Stimulated activated CD8-positive, alpha-beta memory T cell treated with anti-CD3 and anti-CD28 coated beads, Interleukin-15, amount 100 ng/mL, for 1 hour (primary cell): ENCODE results near the gene GAMT.

Experiments
- DNase-seq: peaks from one replicate; pipeline ENCODE4 v3.0.0-alpha.2; 2020; ENCODE audit warnings: low read depth

GAMT gene

GRCh38 chr19:1384085-1384462 lies 17.3 kb downstream of the GAMT start:
- no peak for DNase-seq

DNA sequence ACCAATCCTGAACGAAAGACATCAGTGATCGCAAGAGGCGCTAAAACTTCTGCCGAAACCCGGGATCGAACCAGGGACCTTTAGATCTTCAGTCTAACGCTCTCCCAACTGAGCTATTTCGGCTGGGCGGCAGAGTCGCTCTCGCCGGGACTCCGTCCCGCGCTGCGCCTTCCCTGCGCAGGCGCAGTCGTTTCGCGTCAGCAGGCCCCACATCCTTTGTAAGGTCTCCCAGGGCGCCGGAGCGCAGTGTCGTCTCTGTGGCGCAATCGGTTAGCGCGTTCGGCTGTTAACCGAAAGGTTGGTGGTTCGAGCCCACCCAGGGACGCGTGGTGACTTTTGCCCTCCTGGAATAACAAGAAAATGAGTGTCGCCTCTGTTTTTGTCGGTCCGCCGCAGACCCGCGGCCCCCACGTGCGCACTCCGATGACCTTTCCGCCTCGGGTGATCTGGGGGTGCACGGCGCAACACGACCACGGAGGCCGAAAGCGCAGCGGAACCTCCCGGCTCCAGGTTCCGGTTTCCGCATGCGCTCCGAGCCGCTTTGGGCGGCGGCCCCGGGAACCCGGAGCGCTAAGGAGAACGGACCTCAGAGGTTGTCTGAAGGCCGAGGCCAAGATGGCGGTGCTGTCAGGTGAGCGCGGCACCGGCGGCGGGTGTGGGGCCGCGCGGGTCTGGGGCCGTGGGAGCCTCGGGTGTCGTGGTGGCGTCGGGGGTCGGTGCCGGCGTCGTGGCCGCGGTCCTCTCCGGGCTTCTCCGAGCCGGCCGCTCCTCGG lies 17.8 kb downstream of the GAMT start, which contains the start of gene NDUFS7:
TSS of gene NDUFS7 (plus strand) at position 596 of the 773 bp plus-strand sequence. CDS start at position 616, 20 bp downstream.
- peak; percentile 89 for DNase-seq

DNA sequence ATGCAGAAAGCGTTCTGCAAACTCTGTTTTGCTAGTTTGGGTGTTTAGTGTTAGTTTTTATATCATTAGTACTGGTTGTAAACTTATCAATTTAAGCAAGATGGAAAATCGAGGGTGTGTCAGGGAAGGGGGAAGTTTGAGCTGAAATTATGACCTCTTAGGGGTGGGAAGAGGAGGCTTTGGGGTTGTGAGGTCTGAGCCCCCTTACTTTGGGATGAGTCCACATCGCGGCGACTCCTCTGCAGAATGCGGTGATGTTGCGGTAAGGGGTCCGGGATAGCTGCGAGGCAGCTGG lies 18.4 kb downstream of the GAMT start:
- DNase-seq: no peak

DNA sequence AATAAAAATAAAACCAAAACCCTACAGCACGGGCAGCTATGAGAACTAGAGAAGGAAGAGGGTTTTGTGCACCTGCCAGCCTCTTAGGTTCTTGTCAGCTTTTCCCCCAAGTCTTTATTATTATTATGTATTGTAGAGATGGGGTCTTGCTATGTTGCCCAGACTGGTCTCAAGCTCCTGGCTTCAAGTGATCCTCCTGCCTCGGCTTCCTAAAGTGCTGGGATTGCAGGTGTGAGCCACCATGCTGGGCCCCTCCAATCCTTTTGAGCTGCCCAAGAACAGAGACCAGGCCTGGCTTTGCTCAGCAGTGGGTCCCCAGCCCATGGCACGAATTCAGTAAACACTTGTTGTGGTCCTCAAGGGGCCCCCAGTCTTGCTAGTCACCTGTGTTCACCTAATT lies 19.1 kb downstream of the GAMT start:
- no peak for DNase-seq

DNA sequence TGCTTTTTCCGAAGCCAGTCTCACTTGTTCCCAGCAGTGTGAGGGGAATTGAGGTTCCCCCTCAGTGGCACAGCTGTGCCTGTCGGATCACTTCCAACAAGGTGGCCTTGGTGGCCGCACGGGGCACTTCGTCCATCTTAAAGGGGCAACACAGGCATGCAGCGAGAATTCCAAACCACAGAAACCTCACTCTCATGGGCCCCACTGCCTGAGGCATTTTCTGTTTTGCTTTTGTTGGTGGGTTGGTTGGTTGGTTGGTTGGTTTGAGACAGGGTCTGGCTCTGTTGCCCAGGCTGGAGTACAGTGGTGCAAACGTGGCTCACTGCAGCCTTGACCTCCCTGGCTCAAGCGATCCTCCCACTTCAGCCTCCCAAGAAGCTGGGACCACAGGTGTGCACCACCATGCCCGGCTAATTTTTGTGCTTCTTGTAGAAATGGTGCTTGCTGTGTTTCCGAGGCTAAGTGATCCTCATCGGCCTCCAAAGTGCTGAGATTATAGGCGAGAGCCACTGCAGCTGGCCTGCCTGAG lies 21.3 kb downstream of the GAMT start:
- no peak for DNase-seq

- no peak for DNase-seq
Observed at GRCh38 chr19:1379126-1379905, 22.0 kb downstream of the GAMT start.

GRCh38 chr19:1377965-1378785 lies 23.2 kb downstream of the GAMT start:
- DNase-seq: no peak

DNA sequence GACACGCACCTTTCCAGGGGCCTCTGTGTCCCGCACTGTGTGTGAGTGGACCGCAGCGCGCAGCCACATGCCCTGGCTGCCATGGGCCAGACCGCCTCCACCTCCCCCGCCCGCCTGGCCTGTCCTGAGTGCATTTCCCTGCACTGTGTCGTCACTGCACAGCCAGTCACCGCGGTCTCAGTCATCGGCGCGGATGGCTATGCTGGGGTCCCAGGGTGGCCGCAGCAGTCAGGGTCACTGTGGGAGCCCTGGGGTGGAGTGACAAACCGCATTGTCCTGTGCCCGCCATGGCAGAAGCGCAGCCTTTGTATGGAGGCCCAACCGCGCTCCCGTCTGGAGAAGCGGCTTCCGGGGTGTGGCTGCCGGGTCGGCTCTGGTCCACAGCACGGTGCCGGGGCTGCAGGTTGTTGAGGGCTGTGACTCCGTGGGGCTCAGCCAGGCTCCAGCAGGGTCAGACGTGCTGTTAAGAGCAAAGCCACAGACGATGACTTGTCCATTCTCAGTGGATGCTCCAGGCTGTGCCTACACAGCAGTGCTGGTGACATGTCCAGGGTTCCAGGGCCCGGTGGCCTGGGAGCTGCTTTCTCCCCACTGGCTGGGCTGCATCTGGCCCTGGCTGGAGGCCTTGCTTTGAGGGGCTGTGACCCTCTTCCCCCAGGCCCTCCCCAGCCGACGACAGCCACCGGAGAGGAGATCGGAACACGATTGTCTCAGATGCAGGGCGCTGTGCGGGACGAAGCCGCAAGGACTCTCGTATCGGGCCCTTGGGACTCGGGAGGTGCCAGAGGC lies 24.0 kb downstream of the GAMT start:
- no peak for DNase-seq

- no peak for DNase-seq
Observed at GRCh38 chr19:1376415-1376805, 24.9 kb downstream of the GAMT start.

GRCh38 chr19:1374250-1374577 lies 27.1 kb downstream of the GAMT start:
- DNase-seq: no peak

DNA sequence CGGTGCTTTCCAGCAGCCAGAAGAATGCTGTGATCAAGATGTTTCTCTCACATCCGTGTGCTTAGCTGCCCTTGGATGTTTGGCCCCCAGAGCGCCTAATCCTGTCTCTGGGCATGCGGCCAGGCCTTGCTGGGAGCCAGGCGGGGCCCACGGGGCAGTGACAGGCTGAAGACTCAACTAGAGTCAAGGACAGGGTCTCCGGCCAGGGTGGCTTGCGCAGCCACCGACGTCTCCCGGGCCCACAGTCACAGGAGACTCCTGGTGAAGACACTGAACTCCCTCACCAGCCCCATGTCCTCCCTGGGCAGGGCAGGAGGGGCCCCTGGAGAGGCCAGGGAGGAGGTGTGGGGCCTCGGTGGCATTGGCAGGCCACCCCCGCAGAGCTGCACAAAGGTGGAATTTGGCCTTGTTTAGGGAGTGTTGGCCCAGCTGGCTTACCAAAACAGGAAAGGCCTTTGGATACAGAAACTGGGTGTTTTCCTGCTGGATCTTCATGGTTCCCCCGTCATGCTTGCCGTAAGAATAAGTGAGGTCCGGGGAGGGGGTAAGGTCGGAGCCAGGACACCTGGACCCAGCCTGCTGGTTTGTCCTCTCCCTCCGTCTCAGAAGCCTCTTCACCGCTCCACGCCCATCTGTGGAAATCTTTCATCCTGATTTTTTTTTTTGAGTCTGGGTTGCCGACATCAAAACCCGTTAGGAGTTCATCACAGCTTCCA lies 27.6 kb downstream of the GAMT start:
- DNase-seq: no peak

GRCh38 chr19:1373042-1373533 lies 28.3 kb downstream of the GAMT start:
- no peak for DNase-seq

DNA sequence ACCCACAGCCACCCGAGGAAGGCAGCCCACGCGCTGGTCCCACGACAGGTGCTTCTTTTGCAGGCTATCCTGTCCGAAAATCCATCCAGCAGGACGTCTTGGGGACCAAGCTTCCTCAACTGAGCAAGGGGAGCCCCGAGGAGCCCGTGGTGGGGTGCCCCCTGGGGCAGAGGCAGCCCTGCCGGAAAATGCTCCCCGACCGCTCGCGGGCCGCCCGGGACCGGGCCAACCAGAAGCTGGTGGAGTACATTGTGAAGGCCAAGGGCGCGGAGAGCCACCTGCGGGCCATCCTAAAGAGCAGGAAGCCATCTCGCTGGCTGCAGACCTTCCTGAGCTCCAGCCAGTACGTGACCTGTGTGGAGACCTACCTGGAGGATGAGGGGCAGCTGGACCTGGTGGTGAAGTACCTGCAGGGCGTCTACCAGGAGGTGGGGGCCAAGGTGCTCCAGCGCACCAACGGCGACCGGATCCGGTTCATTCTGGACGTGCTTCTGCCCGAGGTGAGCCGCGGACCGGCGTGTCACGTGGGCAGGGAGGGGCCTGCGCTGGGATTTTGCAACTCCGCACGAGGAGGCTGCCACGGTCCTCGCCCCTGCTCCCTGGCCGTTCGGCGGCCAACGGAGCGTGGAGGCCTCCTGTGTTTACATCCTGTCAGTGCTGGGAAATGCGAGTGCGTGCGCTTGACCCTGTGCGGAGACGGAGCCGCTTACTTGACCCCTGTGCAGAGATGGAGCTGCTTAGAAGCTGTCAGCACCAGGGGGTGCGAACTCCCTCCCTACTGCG lies 30.6 kb downstream of the GAMT start:
- DNase-seq: no peak

GRCh38 chr19:1369214-1369805 lies 32.0 kb downstream of the GAMT start:
- no peak for DNase-seq

DNA sequence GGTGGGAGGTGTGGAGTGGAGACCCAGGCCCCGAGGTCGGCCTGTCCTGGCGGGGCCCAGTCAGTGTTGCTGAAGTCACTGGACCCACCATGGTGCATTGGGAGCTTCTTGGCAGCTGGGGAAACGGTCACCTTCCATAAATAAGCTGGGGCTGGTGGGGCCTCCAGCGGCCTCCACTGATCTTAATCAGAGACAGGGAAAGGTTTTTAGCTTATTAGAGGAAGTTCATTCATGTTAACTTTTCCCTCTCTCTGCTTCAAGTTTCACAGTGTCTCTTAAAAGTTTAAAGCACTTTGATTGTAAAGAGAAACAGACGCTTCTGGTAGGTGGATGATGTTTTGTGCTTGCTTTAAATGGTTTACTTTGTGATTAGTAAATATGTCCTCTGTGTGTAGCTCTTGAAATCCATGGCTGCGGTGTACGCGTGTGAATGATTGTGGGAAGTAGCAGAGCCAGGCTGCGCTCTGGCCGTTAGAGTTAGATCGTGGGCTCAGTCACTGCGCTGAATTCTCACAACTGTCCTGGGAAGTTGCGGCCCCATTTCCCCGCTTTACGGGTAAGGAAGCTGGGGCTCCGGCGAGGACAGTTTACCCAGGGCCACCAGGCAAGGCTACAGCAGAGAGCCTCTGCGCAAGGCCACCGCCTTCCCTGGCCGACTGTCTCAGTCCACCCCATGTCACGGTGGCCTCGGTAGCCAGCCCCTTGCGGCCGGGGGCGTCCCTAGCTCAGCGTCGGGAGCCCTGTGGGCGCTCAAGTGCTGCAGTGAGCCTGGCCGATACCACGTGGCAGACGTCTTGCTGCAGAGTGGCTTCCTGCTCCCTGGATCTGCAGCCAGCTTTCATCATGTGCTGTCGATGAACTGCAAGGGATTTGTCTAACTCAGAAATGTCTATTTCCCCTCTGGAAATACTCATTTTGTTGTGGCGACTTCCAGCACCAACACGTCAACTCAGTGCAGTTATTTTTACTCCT lies 34.2 kb downstream of the GAMT start:
- DNase-seq: no peak

DNA sequence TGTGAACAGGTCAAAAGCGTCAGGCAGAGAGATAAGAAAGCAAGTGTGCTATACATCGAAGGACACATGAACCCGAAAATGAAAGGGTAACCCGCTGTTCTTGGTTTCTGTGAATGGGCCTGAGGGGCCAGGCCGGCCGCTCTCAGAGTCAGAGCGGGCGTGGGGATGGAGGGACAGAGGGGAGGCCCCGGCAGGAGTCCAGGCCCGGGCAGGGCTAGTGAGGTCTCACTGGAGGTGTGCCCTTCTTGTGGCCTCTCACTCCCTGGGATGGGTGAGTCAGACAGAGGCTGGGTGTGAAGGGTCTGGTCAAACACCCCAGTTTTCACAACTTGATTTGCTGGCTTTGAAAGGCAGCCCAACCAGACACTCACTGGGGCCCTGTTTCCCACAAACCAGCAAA lies 35.0 kb downstream of the GAMT start:
- no peak for DNase-seq

- DNase-seq: no peak
Observed at GRCh38 chr19:1365319-1366269, 35.7 kb downstream of the GAMT start.
